Subcutaneous abdominal adipose tissue (tissue), 5 donors: ENCODE results near the gene MYOZ3.

Experiments used
- H3K27ac ChIP-seq: one replicate; pipeline ENCODE4 v1.7.0; 2013; ENCODE audit warnings: low read depth, mild to moderate bottlenecking, inconsistent platforms, low read length, moderate library complexity
- H3K27me3 ChIP-seq, 5 donors: one replicate each; pipeline ENCODE4 v1.7.0; 2013; ENCODE audit warnings: low read length in 5 of 5, inconsistent platforms in 1 of 5; ENCODE audit not compliant: control insufficient read depth in 5 of 5, insufficient read depth in 4 of 5
- H3K36me3 ChIP-seq, 5 donors: one replicate each; pipeline ENCODE4 v1.7.0; 2013; ENCODE audit warnings: low read length in 5 of 5; ENCODE audit not compliant: control insufficient read depth in 5 of 5, insufficient read depth in 5 of 5
- H3K4me1 ChIP-seq, 5 donors: one replicate each; pipeline ENCODE4 v1.7.0; 2013; ENCODE audit warnings: low read length in 5 of 5, mild to moderate bottlenecking in 3 of 5, moderate library complexity in 1 of 5; ENCODE audit not compliant: control insufficient read depth in 5 of 5, insufficient read depth in 5 of 5
- H3K4me3 ChIP-seq, 5 donors: one replicate each; pipeline ENCODE4 v1.7.0; 2013; ENCODE audit warnings: low read length in 5 of 5, low read depth in 1 of 5
- H3K9ac ChIP-seq, 5 donors: one replicate each; pipeline ENCODE4 v1.7.0; 2013; ENCODE audit warnings: low read length in 5 of 5, mild to moderate bottlenecking in 4 of 5, moderate library complexity in 3 of 5
- H3K9me3 ChIP-seq, 5 donors: one replicate each; pipeline ENCODE4 v1.7.0; 2013; ENCODE audit warnings: low read length in 5 of 5; ENCODE audit not compliant: control insufficient read depth in 5 of 5
- donor health status: healthy.
- donor health status: healthy.
- donor health status: healthy.
- donor health status: healthy.
- donor health status: healthy.

MYOZ3 gene

GRCh38 chr5:150689120-150689519, 28.1 kb downstream of the MYOZ3 start:
- Histone ChIP-seq H3K4me3 (no peak overlapping the region), H3K27me3 (no peaks in the 10 kb centered on the region), H3K4me1 (no peaks in the 10 kb centered on the region), H3K9ac (no peak overlapping the region), H3K36me3 (peaks cover 35 to 48% (median 37%) of the 10 kb centered on the region in 5 donors), H3K27ac (no peak overlapping the region), H3K9me3 (no peaks in the 10 kb centered on the region)

DNA sequence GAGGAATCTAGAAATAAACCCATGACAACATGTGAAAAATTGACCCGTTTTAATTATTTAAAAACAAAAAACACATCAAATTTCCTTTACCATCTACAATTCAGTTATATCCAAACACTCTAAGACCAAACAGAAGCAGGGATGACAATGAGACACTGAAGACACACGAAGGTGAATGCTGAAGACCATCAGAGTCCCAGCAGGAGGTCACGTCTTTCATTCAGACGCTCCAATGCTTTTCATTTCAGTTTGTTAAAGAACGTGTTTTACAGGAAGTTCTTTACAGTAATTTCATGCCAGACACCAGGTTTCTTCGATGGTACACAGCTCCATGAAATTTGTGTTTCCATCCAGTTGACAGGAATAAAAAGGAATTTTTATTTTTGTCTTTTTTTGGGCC, 29.7 kb downstream of the MYOZ3 start:
- peaks cover 47 to 64% (median 54%) of the 10 kb centered on the region in 5 donors for H3K36me3 ChIP-seq
- no peak overlapping the region for H3K9ac ChIP-seq
- H3K4me1 ChIP-seq, result no peaks in the 10 kb centered on the region
- H3K4me3 ChIP-seq, result no peak overlapping the region
- H3K9me3 ChIP-seq, result no peaks in the 10 kb centered on the region
- H3K27ac ChIP-seq, result no peak overlapping the region
- H3K27me3 ChIP-seq, result no peaks in the 10 kb centered on the region

- H3K4me1 ChIP-seq, result no peaks in the 10 kb centered on the region
- no peaks in the 10 kb centered on the region for H3K9me3 ChIP-seq
- no peak overlapping the region for H3K9ac ChIP-seq
- H3K27ac ChIP-seq, result no peak overlapping the region
- H3K4me3 ChIP-seq, result no peak overlapping the region
- H3K27me3 ChIP-seq, result no peaks in the 10 kb centered on the region
- H3K36me3 ChIP-seq, result peaks cover 54 to 75% (median 69%) of the 10 kb centered on the region in 5 donors
Measured at GRCh38 chr5:150692276-150692675, 31.2 kb downstream of the MYOZ3 start.

GRCh38 chr5:150694612-150695011, 33.6 kb downstream of the MYOZ3 start:
- Histone ChIP-seq H3K27me3 (no peaks in the 10 kb centered on the region), H3K9me3 (no peaks in the 10 kb centered on the region), H3K4me3 (no peak overlapping the region), H3K36me3 (peaks cover 53 to 83% (median 82%) of the 10 kb centered on the region in 5 donors), H3K4me1 (peaks cover 0 to 9% (median 6%) of the 10 kb centered on the region in 5 donors), H3K27ac (no peak overlapping the region), H3K9ac (no peak overlapping the region)

DNA sequence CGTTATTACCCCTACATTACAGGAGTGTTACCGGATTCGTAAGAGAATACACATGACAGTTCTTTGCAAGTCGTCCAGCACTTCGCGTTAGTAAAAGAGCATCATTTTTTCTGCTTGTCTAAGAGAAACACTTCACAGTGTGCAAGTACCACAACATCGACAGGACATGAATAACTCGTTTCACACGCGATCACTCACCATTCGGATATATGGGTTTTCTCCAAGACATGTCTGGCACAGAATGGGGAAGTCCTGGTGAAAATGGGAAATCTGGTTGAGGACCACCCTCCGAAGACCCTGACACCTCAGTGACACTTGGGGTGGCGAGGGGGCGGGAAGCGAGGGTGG, 39.2 kb downstream of the MYOZ3 start:
- peak overlapping the region; percentile 91 for H3K27ac ChIP-seq
- H3K4me3 ChIP-seq, result peak overlapping the region; percentile 94 to 100 (median 99)
- H3K9me3 ChIP-seq, result no peaks in the 10 kb centered on the region
- peak overlapping the region; percentile 91 to 97 (median 95) for H3K9ac ChIP-seq
- no peaks in the 10 kb centered on the region for H3K27me3 ChIP-seq
- H3K36me3 ChIP-seq, result peaks cover 19 to 37% (median 35%) of the 10 kb centered on the region in 5 donors
- H3K4me1 ChIP-seq, result peaks cover 0 to 22% (median 19%) of the 10 kb centered on the region in 5 donors

GRCh38 chr5:150700594-150701377, 39.7 kb downstream of the MYOZ3 start, which contains the start of gene RBM22:
TSS of gene RBM22 (minus strand) at chr5:150701062. CDS start at chr5:150700985, 77 bp downstream.
- H3K36me3 ChIP-seq, result peaks cover 13 to 31% (median 29%) of the 10 kb centered on the region in 5 donors
- H3K9me3 ChIP-seq, result no peaks in the 10 kb centered on the region
- peak within 1 kb of the TSS; percentile 91 to 97 (median 95) for H3K9ac ChIP-seq
- peaks cover 0 to 22% (median 19%) of the 10 kb centered on the region in 5 donors for H3K4me1 ChIP-seq
- no peaks in the 10 kb centered on the region for H3K27me3 ChIP-seq
- peak within 1 kb of the TSS; percentile 94 to 100 (median 99) for H3K4me3 ChIP-seq
- H3K27ac ChIP-seq, result peak within 1 kb of the TSS; percentile 91

DNA sequence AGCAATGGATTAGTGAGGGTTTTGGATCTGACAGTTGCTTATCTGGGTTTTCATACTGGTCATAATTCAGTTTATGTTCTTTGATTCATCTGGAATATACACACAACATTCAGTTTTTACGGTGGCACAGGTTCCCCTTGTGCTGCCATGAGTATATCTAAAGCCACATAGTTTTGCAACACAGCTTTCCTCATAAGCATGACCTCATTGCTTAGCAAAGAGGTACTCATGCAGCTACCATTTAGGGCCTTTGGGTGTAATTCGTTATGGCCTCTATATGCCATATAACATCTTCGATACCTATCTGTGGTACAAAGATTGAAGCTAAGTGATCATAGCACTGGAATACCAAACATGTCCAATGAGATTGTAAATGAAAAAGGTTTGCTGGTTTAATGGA, 42.7 kb downstream of the MYOZ3 start:
- Histone ChIP-seq H3K4me1 (peaks cover 0 to 28% (median 19%) of the 10 kb centered on the region in 5 donors), H3K27me3 (no peaks in the 10 kb centered on the region), H3K36me3 (peaks cover 5 to 10% (median 9%) of the 10 kb centered on the region in 5 donors), H3K9ac (no peak overlapping the region), H3K9me3 (no peaks in the 10 kb centered on the region), H3K4me3 (no peak overlapping the region), H3K27ac (no peak overlapping the region)

DNA sequence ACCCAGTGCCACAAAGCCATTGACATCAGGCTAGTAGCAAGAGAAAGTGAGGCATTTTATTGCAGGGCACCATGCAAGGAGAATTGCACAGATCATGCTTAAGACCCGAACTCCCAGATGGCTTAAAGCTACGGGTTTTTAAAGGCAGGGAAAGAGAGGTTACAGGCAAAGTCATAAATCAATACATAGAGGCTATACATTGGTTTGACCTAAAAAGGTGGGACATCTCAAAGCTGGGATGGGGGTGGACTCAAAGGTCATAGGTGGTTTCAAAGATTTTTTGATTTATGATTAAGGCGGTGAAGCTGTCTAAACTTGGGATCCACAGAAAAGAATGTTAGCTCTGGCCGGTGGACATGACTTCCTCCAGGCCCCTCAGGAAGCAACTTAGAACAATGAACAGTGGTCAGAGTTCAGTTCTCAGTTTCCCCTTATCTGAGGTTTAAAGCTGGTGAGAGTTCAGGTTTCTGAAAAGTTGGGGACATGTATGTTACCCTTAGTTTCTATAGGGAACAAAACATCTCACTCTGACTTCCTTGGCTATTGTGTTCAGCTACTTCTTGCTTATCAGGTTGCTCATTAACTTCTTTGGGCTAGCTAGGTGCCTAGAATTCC, 45.8 kb downstream of the MYOZ3 start:
- no peak overlapping the region for H3K27ac ChIP-seq
- H3K9ac ChIP-seq, result peak overlapping the region in 1 of 5 donors; percentile 7
- no peaks in the 10 kb centered on the region for H3K27me3 ChIP-seq
- peaks cover 27 to 40% (median 36%) of the 10 kb centered on the region in 5 donors for H3K36me3 ChIP-seq
- no peaks in the 10 kb centered on the region for H3K9me3 ChIP-seq
- no peak overlapping the region for H3K4me3 ChIP-seq
- H3K4me1 ChIP-seq, result peaks cover 0 to 7% (median 0%) of the 10 kb centered on the region in 5 donors

DNA sequence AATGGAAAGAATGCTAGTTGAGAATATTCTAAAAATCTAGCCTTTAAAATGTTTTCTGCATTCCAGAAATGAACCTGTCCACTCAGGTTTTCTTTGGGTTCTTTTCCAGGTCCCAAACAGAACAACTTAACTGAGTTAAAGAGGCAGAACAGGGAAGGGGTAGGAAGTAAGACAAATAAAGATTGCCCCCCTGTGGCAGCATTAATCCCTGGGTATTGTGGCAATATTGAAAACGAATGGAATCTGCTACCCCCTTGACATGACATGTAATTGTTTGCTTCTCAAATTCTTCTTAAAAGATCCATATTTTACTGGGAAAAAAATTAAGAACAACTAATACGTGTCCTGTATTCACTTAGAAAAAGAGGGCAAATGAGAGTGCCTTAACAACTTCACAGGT, 49.1 kb downstream of the MYOZ3 start:
- Histone ChIP-seq H3K4me1 (peaks cover 0 to 7% (median 0%) of the 10 kb centered on the region in 5 donors), H3K27me3 (no peaks in the 10 kb centered on the region), H3K27ac (no peak overlapping the region), H3K9me3 (no peaks in the 10 kb centered on the region), H3K9ac (no peak overlapping the region), H3K36me3 (peaks cover 38 to 69% (median 57%) of the 10 kb centered on the region in 5 donors), H3K4me3 (no peak overlapping the region)

GRCh38 chr5:150723845-150724244, 62.8 kb downstream of the MYOZ3 start:
- Histone ChIP-seq H3K9ac (no peak overlapping the region), H3K27ac (no peak overlapping the region), H3K4me1 (no peaks in the 10 kb centered on the region), H3K9me3 (no peaks in the 10 kb centered on the region), H3K27me3 (no peaks in the 10 kb centered on the region), H3K36me3 (peaks cover 60 to 84% (median 76%) of the 10 kb centered on the region in 5 donors), H3K4me3 (no peak overlapping the region)
